GM11168 (cell line): ENCODE data around the gene FAM200A.
"Not testable (repeated sequence)": the region's sequence is repeated elsewhere in the genome, so short reads cannot be mapped to it uniquely, and the experiment has no call there.

Experiments used
- in situ Hi-C: fragments of 300-500 bp; cut with MboI; formaldehyde crosslinking; loops from one replicate; pipeline ENCODE4 v1.12.0; 2022; ENCODE audit warnings: low sequenced_read_pairs; ENCODE audit not compliant: unreplicated experiment

FAM200A gene

DNA sequence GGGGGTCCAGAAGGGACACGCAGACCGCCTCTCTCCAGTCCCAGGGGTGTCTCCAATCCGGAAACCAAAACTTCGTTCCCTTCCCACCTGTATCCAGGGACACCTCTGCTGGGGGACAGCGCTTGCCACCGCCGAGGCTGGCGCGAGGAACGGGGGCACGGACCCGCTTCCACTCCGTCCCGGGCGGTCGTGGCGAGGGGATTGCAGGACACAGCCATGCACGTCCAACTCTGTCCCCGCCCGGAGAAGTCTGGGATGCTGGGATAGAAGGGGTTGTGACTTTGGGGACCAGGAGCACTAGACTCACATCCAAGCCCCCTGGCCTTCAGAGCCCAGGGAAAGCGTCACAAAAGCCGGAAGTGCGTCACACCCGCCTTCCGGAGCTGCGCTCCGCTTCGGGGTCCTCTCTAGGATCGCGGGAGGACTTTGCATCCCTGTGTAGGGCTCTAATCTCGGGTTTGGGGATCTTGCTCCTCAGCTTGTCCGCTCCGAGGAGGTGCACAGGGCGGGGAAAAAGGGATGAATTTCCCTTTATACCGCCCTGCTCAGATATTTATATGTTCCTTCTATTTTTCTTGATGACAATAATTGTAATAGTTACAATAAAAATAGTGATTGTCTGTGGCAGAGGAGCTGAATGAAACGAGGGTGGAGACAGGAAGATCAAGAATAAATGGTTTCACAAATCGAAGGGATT, at the start of gene FAM200A:
FAM200A (minus strand) TSS at position 348 of the 697 bp plus-strand sequence. CDS start 3,707 bp downstream, outside the sequence.
- in situ Hi-C loops: no loop called here

DNA sequence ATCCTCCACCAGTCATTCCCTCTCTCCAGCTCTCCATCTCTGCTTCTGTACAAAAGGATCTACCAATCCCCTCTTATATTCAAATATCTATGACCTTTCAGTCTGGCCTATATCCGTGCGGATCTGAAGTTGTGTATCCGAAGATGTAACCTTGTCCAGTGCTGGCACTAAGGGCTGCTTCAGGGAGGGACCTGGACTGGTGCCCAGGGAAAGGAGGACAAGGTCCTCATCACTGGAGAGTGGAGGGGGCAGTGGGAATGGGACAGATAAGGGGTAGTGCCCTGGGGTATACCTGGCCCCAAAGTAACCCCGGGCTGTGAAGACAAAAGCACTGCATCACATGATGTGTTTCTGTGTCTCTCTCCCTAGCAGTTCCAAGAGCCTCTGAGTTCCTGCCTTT, 47.9 kb upstream of the FAM200A start:
- in situ Hi-C loops: no loop called here

DNA sequence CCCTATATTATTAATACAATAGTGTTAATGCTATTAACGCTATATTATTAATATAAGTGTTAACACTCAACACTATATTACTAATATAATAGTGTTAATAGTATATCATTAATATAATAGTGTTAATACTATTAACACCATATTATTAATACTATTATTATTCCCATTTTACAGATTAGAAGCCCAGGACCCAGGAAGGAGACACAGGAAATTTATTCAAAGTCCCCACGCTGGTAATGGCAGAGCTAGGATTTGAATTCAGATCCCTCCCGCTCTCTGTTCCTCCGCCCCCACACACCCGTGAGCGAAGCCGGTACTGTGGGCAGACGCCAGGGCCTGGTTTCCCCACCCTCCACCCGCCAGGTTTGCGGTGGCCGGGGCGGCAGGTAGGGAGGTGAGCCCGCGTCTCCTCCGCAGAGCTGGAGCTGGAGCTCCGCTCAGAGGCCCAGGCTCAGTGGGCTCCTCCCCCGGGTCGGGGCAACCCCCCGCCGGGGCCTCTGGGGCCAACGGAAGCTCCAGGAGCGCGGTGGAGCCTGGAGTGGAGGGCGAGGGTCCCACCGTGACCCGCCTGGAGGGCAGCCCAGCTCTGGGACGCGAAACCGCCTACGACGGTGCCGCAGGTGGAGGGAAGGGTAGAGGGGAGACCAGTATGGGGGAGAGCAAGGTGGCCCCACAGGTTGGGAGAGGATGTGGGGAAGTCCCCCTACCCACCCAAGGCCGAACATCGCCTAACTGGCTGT, 46.0 kb upstream of the FAM200A start, which contains the start of gene TMEM225B:
TMEM225B (plus strand) TSS at position 506 of the 740 bp plus-strand sequence. CDS start 6,122 bp downstream, outside the sequence.
- in situ Hi-C loops: no loop called here

DNA sequence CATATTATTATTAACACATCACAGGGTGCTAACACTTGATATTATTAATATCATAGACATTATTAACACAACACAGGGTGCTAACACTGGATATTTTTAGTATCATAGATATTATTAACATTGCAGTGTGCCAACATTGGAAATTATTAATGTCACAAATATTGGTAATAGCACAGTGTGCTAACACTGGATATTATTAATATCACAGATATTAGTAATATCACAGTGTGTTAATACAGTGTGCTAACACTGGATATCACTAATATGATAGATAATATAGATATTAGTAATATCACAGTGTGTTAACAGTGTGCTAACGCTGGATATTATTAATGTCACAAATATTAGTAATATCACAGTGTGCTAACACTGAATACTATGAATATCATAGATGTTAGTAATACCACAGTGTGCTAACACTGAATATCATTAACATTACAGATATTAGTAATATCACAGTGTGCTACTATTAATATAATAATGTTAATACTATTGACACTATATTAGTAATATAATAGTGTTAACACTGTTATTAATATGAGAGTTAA, 44.6 kb upstream of the FAM200A start:
- in situ Hi-C loops: no loop called here

DNA sequence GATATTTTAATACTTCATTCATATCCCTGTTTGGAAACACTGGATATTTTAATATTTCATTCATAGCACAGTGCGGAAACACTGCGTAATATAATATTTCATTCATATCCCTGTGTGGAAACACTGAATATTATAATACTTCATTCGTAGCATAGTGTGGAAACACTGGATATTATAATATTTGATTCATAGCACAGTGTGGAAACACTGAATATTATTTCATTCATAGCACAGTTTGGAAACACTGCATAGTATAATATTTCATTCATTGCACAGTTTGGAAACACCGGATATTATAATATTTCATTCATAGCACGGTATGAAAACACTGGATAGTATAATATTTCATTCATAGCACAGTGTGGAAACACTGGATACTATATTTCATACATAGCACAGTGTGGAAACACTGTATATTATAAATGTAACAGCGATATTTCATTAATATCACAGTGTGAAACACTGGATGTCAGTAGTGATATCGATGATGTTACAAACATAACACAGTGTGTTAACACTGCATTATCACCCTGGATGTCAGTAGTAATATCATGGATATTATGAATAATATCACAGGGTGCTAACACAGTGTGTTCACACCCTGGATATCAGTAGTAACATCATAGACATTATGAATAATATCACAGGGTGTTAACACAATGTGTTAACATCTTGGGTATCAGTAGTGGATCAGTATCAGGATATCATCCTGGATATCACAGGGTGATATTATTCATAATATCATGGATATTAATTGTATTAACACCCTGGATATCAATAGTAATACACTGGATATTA, 43.2 kb upstream of the FAM200A start:
- in situ Hi-C loops: no loop called here

DNA sequence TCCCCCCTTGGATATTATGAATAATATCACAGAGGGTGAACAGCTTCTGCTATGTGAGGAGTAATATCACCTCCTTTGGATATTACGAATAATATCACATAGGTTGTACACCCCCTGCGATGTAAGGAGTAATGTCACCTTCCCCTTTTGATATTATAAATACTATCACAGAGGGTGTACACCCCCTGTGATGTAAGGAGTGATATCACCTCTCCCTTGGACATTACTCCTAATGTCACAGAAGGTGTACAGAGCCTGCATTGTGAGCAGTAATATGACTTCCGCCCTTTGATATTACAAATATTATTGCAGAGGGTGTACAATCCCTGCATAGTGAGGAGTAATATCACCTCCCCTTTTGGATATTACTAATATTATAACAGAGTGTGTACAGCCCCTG, 37.0 kb upstream of the FAM200A start:
- in situ Hi-C loops: no loop called here

DNA sequence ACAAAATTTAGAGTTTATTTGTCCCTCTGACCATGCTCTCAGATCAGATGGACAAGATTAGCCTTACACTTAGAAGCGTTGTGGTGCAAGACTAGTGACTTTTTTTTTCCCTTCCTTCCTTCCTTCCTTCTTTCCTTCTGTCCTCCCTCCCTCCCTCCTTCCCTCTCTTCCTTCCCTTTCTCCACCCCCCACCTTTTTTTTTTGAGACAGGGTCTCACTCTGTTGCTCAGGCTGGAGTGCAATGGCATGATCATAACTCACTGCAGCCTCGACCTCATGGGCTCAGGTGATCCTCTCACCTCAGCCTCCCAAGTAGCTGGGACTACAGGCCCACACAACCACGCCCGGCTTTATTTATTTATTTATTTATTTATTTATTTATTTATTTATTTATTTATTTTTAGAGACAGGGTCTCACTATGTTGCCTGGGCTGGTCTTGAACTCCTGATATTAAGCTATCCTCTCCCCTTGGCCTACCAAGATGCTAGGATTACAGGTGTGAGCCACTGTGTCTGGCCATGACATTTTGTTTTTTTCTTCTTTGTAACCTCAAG, 28.9 kb upstream of the FAM200A start:
- in situ Hi-C loops: not testable (repeated sequence)

DNA sequence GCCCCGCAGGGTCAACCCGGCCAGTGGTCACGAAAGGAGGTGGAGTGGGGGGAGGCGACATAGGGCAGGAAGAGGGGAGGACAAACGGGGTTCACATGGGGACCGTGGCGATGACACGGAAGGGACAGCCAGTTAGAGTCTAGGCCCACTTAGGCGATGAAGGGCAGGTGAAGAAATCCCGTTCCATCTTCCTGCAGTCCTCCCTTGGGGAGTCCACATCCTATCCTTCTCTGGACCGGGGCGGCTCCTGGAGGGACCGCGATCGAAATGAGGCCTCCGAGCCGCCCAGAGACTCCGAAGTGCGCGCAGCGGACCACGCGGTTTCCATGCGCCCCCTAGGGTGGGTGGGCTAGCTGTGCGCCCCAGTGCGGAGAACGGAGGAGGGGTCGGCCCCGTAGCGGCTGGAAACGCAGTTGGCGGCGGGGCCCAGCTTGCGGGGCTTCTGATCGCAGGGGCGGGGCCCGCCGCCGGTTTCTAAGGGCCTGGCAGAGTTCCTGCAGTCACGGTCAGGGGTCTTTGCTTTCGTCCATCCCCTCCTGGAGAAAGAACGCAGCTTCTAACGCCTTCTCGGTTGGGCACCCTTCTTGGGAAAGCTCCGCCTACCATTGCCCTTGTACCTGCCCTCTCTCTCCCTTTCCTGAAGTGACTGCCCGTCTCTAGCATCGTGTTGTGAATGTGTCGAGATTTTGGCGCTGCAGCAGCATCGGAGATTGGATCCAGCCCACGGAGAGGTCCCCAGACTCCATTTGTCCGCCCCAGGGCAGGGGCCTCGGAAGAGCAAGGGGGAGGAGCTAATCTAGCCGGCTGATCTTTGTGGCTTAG, 28.3 kb upstream of the FAM200A start:
- in situ Hi-C loops: no loop called here

DNA sequence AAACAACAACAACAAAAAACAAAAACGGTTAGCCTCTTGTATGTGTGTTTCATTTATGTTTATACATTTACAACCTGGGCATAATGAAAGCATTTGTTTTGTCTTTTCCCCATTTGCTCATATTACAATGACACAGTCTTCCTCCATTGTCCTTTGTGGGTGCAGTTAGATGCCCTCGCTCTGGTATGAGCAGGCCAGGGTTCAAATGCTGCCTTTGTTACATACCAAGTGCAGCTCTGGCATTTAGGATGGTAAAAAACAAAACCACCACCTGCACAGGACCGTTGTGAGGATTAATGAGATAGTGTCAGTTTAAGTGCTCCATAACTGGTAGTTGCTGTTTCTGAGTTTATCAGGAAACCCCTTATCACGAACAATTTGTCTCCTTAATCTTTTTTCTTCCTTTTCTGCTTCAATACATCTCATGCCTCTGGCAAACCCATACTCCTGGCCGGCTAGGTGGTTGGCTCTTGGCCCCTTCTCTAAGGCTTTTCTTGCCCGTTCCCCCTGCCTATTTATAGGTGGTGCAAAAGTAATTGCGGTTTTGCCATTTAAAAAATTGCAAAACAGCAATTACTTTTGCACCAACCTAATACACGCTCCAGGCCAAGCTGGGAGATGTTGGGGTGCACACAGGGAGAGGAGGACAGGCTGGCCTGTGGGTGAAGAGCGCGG, 27.5 kb upstream of the FAM200A start:
- in situ Hi-C loops: no loop called here

DNA sequence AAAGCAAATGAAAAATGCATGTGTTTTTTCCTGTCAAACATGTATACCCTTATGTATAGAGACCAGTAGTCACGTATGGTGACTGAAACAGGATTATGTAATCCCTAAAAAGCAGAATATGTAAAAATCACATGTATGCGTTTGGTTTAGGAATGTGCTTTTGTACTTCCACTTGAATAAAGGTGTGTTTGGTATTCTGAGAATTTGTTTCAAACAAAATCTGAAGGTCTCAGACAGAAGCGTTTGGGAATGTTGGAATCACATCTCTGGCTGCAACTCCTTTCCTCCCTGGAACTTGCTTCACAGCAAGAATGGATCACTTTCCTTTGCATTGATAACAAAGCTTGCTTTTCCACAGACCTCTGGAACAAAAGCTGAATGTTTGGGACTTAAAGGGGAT, 24.3 kb upstream of the FAM200A start:
- in situ Hi-C loops: no loop called here

DNA sequence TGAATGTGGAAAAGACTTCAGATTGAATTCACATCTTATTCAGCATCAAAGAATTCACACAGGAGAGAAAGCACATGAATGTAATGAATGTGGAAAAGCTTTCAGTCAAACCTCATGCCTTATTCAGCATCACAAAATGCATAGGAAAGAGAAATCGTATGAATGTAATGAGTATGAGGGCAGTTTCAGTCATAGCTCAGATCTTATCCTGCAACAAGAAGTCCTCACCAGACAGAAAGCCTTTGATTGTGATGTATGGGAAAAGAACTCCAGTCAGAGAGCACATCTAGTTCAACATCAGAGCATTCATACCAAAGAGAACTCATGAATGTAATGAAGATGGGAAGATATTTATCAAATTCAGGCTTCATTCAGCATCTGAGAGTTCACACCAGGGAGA, 21.3 kb upstream of the FAM200A start:
- in situ Hi-C loops: no loop called here

DNA sequence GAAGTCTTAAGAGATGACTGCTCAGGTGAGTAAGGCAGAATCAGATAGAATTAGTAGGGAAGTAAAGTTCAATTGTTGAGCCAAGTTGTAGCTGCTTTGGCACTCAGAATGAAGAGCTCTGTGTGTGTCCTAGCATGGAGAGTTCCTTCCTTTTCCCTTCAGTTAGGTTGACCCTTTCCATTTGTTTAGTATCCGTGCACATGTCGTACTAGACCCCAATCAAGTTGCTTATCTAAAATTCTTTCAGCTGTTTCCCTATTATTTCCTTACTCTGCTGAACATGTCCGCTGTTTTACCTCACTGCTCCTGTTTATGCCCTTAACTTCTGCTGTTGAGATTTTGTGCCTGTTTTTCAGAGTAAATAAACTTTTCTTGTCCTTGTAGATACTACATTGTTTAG, 19.9 kb upstream of the FAM200A start:
- in situ Hi-C loops: no loop called here

DNA sequence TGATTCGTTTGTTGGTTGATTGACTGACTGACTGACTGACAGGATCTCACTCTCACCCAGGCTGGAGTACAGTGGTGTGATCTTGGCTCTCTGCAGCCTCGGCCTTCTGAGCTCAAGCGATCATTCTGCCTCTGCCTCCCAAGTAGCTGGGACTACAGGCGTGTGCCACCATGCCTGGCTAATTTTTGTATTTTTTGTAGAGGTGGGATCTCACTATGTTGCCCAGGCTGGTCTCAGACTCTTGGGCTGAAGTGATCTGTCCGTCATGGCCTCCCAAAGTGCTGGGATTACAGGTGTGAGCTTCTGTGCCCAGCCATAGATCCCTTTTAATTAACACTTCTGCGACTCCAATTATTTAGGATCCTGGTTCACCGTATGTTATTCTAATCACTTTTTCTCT, 16.9 kb upstream of the FAM200A start:
- in situ Hi-C loops: not testable (repeated sequence)

DNA sequence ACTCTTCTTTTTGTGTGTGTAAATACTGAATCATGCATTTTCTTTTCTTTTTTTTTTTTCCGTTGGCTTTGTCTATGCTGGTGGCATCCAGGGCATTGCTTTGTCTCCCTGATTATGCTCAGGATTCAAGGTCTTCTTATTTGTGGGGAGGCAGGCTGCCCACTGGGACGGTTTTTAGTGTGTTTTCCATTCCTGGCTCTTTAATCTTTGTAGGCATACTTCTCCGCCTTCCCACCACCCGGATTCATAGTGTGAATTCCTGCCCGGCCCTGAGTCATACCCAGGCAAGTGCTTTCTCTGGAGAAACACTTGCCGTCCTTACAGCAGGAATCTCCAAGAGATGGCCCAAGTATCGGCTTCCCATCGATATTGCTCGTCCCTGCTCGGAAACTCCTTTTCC, 11.7 kb upstream of the FAM200A start:
- in situ Hi-C loops: no loop called here

DNA sequence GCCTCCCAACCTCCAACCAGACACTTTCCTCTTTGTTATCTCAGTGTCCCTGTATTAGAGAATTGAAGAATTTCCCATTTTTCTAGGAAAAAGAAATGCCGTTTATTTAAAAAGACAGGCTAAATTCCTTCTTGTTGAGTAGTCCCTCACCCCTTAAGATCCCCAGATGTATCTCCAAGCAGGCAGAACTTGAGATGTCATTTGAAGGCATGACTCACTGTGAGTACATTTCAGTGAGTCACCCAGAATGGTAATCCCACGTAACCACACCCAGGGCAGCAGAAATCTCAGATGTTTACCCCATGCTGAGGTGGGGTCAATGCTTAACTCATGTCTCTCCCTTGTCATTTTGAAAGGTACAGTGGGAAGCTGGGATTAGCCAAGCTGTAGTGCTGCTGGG, 10.9 kb upstream of the FAM200A start:
- in situ Hi-C loops: no loop called here

DNA sequence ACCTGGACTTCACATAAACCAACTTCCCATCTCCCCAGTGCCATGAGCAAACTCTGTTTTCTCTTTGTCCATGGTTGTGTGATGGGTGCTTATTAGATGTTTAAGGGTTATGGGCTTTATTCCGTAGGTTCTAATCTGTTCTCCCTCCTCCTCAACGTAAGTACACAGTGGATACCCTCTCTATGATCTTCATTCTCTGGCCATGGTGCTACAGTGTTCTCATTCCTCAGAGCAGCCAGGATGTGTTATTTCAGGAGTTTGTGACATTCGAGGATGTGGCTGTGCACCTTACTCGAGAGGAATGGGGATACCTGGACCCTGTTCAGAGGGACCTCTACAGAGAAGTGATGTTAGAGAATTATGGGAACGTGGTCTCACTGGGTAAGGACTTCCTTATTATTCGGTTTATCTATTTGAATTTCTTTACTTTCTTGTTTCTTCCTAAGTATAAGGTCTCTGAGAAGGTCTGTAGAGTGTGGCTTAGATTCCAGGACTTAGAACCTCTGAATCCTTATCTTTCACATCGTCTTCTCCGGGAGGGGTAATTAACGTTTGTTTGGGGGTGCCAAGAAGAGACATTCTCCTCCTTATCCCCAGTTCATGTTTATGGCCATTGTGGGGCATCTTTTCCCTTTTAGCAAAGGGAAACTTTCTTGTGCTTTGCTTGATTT, 10.3 kb upstream of the FAM200A start:
- in situ Hi-C loops: no loop called here

DNA sequence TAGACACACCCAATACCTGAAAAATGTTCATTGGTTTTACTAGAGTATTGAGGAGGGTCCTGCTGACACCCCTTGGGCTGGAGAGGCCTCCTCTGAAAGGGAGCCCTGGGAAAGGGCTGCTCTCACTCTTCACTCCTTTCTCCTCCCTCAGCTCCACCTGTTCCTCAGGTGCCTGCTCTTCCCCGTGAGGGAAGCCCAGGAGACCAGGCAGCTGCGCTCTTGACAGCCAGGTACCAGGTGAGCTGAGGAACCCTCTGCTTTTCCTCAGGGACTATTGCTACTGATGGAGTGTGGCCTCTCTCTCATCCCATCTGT, 9.8 kb upstream of the FAM200A start:
- in situ Hi-C loops: no loop called here

DNA sequence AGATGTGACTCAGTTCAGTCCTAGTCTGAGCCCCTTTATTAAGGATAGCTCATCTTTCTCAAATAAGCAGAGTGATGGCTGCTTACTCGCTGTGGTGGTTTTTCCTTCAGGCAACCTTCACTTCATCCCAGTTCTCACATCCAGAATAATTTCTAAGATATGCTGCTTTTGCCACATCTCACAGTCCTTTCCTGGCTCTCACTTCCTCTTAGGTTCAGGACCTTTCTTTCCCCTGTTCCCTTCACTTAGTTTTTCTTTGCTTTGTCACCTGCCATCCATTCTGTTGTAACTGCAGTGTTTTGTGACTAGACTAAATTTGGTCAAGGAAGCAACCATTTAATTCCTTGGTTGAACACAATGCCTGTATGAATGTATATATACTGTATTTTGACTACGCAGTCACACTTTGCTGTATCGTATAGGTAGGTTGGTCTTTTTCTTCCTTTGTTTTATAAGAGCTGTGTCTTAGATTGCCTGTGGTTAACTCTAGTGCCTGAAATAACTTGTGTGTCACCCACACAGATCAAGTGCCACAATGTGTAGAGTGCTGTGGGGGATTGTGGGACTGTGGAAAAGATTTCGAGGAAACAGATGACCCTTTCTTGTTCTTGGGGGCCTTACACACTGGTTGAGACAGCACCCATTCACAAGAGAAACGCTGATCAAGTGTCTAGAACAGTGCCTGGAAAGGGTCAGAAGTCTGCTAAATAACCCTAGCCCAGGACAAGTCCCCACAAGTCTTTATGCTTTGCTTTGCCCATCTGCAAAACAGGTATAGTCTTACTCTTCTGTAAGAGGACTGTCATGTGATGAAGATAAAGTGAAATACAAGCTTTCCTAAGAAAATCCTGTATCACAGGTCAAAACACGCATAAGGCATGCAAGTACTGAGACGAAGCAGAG, 9.2 kb upstream of the FAM200A start:
- in situ Hi-C loops: no loop called here
